Ovary (tissue), 3 donors: ENCODE measurements around the gene PTGES2.

Experiments
- POLR2A ChIP-seq: fragments of 450-650 bp; IDR thresholded peaks from one replicate; pipeline ENCODE4 v1.6.1; 2017; ENCODE audit warnings: antibody characterized with exemption, mild to moderate bottlenecking, moderate library complexity
- TF ChIP-seq, protein P1 (sequence below), 3 donors: fragments of 450-650 bp in 2 of 3; fragments of 200-600 bp in 1 of 3; IDR thresholded peaks; one replicate each; pipeline versions ENCODE4 v1.5.1 to v1.8.0; 2016 to 2022; ENCODE audit warnings: antibody characterized with exemption in 3 of 3, mild to moderate bottlenecking in 1 of 3
- donor health status: DM: no; HTN: no; CAD: no.

DNA sequence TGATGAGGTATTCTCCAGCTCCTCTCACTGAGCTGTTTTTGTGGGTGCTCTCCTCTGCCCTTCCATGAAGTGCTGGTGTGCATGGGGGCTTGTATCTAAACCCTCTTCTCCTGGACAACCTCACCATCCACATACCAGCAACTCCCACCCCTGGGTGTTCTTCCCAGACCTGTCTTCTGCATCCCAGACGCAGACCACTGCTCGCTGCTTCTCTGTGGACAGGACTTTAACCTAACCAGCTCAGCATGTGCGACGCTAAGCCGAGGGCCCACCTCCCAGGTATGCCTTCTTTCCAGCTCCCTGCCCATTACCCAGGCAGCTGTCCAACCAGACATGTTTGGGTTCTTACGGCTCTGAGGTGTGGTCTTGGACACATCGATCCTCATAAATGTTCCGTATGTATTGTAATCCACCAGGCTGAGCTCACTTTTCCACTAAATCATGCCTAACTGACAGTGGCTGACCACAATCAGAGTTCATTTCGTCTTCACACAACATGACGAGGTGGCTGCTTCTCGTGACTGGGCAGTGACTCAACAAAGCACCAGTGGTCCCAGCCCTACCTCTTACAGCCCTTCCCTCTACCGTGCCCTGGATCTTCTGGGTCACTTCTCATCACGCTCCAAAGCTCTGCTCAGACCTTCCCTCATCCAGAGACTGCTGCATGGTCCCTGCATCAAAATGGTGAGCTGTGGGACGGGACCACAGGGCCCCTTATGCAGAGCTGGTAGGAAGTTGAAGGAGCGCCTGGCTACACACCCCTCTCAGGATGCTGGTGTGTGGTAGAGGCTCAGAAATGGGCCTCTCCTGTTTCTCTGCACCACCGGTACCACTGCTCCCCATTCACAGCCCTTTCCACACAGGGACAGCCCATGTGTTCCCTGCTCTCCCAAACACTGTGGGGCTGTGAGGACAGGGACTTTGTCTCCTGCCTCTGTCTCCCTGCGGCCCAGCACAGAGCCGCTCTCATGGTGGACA is 9.6 kb upstream of the PTGES2 start:
- TF ChIP-seq, protein P1, sequence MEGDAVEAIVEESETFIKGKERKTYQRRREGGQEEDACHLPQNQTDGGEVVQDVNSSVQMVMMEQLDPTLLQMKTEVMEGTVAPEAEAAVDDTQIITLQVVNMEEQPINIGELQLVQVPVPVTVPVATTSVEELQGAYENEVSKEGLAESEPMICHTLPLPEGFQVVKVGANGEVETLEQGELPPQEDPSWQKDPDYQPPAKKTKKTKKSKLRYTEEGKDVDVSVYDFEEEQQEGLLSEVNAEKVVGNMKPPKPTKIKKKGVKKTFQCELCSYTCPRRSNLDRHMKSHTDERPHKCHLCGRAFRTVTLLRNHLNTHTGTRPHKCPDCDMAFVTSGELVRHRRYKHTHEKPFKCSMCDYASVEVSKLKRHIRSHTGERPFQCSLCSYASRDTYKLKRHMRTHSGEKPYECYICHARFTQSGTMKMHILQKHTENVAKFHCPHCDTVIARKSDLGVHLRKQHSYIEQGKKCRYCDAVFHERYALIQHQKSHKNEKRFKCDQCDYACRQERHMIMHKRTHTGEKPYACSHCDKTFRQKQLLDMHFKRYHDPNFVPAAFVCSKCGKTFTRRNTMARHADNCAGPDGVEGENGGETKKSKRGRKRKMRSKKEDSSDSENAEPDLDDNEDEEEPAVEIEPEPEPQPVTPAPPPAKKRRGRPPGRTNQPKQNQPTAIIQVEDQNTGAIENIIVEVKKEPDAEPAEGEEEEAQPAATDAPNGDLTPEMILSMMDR (IDR thresholded peaks at IDR 0.05) = no peak
- TF ChIP-seq POLR2A = no peak
